Measurements from ENCODE around the gene NCL. TPM values are rescaled to one million over a fixed set of nuclear protein-coding genes. Genes with fewer than 3 reads are reported as not detected.

NCL gene
- total RNA-seq, 1 donor, result 167 TPM

GRCh38 chr2:231425811-231426703 lies 38.2 kb downstream of the NCL start:
- DNase-seq (ENCODE audit: low read depth), result no peak
- no peak overlapping the region for H3K4me3 ChIP-seq (ENCODE audit: low read depth, low read length)
- TF ChIP-seq CTCF (IDR thresholded peaks at IDR 0.05; ENCODE audit: insufficient read depth, low read length), result no peak

GRCh38 chr2:231425291-231425810 lies 38.9 kb downstream of the NCL start:
- no peak overlapping the region for H3K4me3 ChIP-seq (ENCODE audit: low read depth, low read length)
- no peak for TF ChIP-seq CTCF (IDR thresholded peaks at IDR 0.05; ENCODE audit: insufficient read depth, low read length)
- no peak for DNase-seq (ENCODE audit: low read depth)

- TF ChIP-seq CTCF (IDR thresholded peaks at IDR 0.05; ENCODE audit: insufficient read depth, low read length), result no peak
- no peak overlapping the region for H3K4me3 ChIP-seq (ENCODE audit: low read depth, low read length)
- no peak for DNase-seq (ENCODE audit: low read depth)
Observed at GRCh38 chr2:231423176-231423575, 41.1 kb downstream of the NCL start.

- no peak for TF ChIP-seq CTCF (IDR thresholded peaks at IDR 0.05; ENCODE audit: insufficient read depth, low read length)
- no peak for DNase-seq (ENCODE audit: low read depth)
- no peak overlapping the region for H3K4me3 ChIP-seq (ENCODE audit: low read depth, low read length)
Observed at GRCh38 chr2:231422056-231422455, 42.2 kb downstream of the NCL start.

GRCh38 chr2:231421051-231421580 lies 43.2 kb downstream of the NCL start:
- TF ChIP-seq CTCF (IDR thresholded peaks at IDR 0.05; ENCODE audit: insufficient read depth, low read length), result no peak
- no peak overlapping the region for H3K4me3 ChIP-seq (ENCODE audit: low read depth, low read length)
- DNase-seq (ENCODE audit: low read depth), result no peak

GRCh38 chr2:231418820-231419640 lies 45.3 kb downstream of the NCL start:
- TF ChIP-seq CTCF (IDR thresholded peaks at IDR 0.05; ENCODE audit: insufficient read depth, low read length), result no peak
- DNase-seq (ENCODE audit: low read depth), result no peak
- no peak overlapping the region for H3K4me3 ChIP-seq (ENCODE audit: low read depth, low read length)
